ENCODE results near the gene SORCS2. TPM values are rescaled to one million over a fixed set of nuclear protein-coding genes. Genes with fewer than 3 reads are reported as not detected.

The SORCS2 gene
- total RNA-seq, 4 donors from 2014 or later: 0.26 to 17.1 (median 2.9) TPM

- H3K9me3 ChIP-seq: no peaks in the 10 kb centered on the region
- no peak overlapping the region for H3K27ac ChIP-seq
- H3K27me3 ChIP-seq: no peaks in the 10 kb centered on the region
- intact Hi-C loops (cut with DNase I; ENCODE audit: low total_unique reads): no loop called here
- H3K36me3 ChIP-seq: no peaks in the 10 kb centered on the region
- no peak overlapping the region for H3K4me3 ChIP-seq
- DNase-seq: no peak
- no peak for TF ChIP-seq CTCF (IDR thresholded peaks at IDR 0.05)
- no peak for TF ChIP-seq POLR2A (IDR thresholded peaks at IDR 0.05)
- no peaks in the 10 kb centered on the region for H3K4me1 ChIP-seq
Measured at GRCh38 chr4:7458477-7458876, 266.1 kb downstream of the SORCS2 start.

- H3K9me3 ChIP-seq: no peaks in the 10 kb centered on the region
- no peaks in the 10 kb centered on the region for H3K36me3 ChIP-seq
- no peaks in the 10 kb centered on the region for H3K27me3 ChIP-seq
- intact Hi-C loops (cut with DNase I; ENCODE audit: low total_unique reads): no loop called here
- no peaks in the 10 kb centered on the region for H3K4me1 ChIP-seq
- DNase-seq: no peak
- no peak for TF ChIP-seq POLR2A (IDR thresholded peaks at IDR 0.05)
- TF ChIP-seq CTCF (IDR thresholded peaks at IDR 0.05): no peak
- H3K27ac ChIP-seq: no peak overlapping the region
- H3K4me3 ChIP-seq: no peak overlapping the region
Measured at GRCh38 chr4:7459471-7459870, 267.1 kb downstream of the SORCS2 start.

- intact Hi-C loops (cut with DNase I; ENCODE audit: low total_unique reads): no loop called here
Measured at GRCh38 chr4:7460566-7460965, 268.2 kb downstream of the SORCS2 start.

GRCh38 chr4:7461230-7461629, 268.9 kb downstream of the SORCS2 start:
- no peaks in the 10 kb centered on the region for H3K4me1 ChIP-seq
- DNase-seq: no peak
- H3K27me3 ChIP-seq: no peaks in the 10 kb centered on the region
- no peaks in the 10 kb centered on the region for H3K9me3 ChIP-seq
- intact Hi-C loops (cut with DNase I; ENCODE audit: low total_unique reads): no loop called here
- H3K4me3 ChIP-seq: no peak overlapping the region
- TF ChIP-seq CTCF (IDR thresholded peaks at IDR 0.05): no peak
- no peak for TF ChIP-seq POLR2A (IDR thresholded peaks at IDR 0.05)
- H3K27ac ChIP-seq: no peak overlapping the region
- H3K36me3 ChIP-seq: no peaks in the 10 kb centered on the region

More at GRCh38 chr4:7460566-7460965, 268.2 kb downstream of the SORCS2 start:
- Histone ChIP-seq H3K4me3 (no peak overlapping the region), H3K36me3 (no peaks in the 10 kb centered on the region), H3K4me1 (no peaks in the 10 kb centered on the region), H3K27me3 (no peaks in the 10 kb centered on the region), H3K27ac (no peak overlapping the region), H3K9me3 (no peaks in the 10 kb centered on the region)
- no peak for TF ChIP-seq POLR2A (IDR thresholded peaks at IDR 0.05)
- TF ChIP-seq CTCF (IDR thresholded peaks at IDR 0.05): no peak
- peak in 1 of 2 donors; percentile 33 for DNase-seq

- Histone ChIP-seq H3K27me3 (no peaks in the 10 kb centered on the region), H3K9me3 (no peaks in the 10 kb centered on the region), H3K4me1 (no peaks in the 10 kb centered on the region), H3K4me3 (no peak overlapping the region), H3K36me3 (no peaks in the 10 kb centered on the region), H3K27ac (no peak overlapping the region)
- TF ChIP-seq CTCF (IDR thresholded peaks at IDR 0.05) (no peak), POLR2A (IDR thresholded peaks at IDR 0.05) (no peak)
- DNase-seq: no peak
- intact Hi-C loops (cut with DNase I; ENCODE audit: low total_unique reads): no loop called here
Measured at GRCh38 chr4:7462509-7462971, 270.2 kb downstream of the SORCS2 start.

Data from uterus (tissue), 4 donors.